HL-60 (cell line): ENCODE data around the gene GYG2.
"Not testable (repeated sequence)": the region's sequence is repeated elsewhere in the genome, so short reads cannot be mapped to it uniquely, and the experiment has no call there.

Experiments used
- POLR2AphosphoS5 ChIP-seq: IDR thresholded peaks from 2 replicates; pipeline ENCODE4 v1.6.1; 2012; ENCODE audit warnings: low read depth
- SPI1 ChIP-seq: IDR thresholded peaks from 2 replicates; pipeline ENCODE4 v1.6.1; 2012; ENCODE audit warnings: low read depth, mild to moderate bottlenecking, borderline replicate concordance

DNA sequence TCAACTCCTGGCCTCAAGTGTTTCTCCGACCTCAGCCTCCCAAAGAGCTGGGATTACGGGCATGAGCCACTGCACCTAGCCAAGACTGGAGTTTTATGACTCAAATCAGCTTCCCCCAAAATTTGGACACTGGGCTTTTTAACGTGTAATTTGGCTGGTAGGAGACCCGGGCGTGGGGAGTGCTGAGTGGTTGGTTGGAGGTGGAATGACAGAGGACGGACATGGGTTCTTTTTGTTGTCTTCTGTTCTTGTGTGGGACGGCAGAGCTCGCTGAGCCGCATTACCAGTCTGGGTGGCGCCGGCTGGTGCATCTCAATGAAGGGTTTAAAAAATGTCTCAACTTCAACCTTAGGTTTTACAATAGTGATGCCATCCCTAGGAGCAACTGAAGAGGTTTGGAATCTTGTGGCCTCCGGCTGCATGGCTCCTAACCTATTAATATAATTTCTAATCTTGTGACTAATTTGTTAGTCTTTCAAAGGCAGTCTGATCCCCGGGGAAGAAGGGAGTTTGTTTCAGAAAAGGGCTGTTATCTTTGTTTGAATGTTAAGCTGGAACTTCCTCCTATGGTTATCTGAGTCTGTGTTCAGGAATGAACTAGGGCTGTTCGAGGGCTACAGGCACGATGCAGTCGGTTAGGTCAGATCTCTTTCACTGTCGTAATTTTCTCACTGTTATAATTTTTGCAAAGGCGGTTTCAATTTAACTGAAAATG is 26.2 kb upstream of the GYG2 start:
- not testable (repeated sequence) for TF ChIP-seq POLR2AphosphoS5, SPI1
